HG03378 (cell line): ENCODE results near the gene NPHS1.
"Not testable (repeated sequence)": the region's sequence is repeated elsewhere in the genome, so short reads cannot be mapped to it uniquely, and the experiment has no call there.

Experiments
- ATAC-seq: cut with Tn5 transposase; IDR thresholded peaks from one replicate; pipeline ENCODE4 v1.9.1; 2021; ENCODE audit warnings: mild to moderate bottlenecking, moderate library complexity; ENCODE audit not compliant: unreplicated experiment

Gene NPHS1

GRCh38 chr19:35848919-35849505 is 3.3 kb downstream of the NPHS1 start:
- ATAC-seq: no peak

- ATAC-seq: no peak
Observed at GRCh38 chr19:35848486-35848885, 3.8 kb downstream of the NPHS1 start.

DNA sequence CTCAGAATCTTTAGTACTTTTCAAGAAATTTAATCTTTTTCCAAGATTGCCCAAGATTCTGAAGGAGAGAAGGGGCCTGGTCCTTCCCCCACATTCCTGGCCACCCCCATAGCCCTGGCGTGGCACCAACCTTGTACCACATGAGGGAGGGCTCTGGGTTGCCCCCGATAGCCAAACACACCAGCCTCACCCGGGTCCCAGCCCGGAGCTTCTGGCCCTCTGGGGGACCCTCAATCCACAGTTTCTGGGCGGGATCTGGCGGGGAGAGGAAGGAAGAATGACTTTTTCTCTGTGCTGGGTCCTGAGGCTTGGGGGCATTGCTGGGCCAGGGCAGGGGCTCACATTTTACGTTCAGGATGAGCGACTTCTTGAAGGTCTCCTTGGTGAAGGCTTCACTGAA is 4.4 kb downstream of the NPHS1 start:
- ATAC-seq: no peak

GRCh38 chr19:35846038-35846668 is 6.2 kb downstream of the NPHS1 start:
- no peak for ATAC-seq

GRCh38 chr19:35845215-35846037 is 6.9 kb downstream of the NPHS1 start:
- ATAC-seq: no peak

DNA sequence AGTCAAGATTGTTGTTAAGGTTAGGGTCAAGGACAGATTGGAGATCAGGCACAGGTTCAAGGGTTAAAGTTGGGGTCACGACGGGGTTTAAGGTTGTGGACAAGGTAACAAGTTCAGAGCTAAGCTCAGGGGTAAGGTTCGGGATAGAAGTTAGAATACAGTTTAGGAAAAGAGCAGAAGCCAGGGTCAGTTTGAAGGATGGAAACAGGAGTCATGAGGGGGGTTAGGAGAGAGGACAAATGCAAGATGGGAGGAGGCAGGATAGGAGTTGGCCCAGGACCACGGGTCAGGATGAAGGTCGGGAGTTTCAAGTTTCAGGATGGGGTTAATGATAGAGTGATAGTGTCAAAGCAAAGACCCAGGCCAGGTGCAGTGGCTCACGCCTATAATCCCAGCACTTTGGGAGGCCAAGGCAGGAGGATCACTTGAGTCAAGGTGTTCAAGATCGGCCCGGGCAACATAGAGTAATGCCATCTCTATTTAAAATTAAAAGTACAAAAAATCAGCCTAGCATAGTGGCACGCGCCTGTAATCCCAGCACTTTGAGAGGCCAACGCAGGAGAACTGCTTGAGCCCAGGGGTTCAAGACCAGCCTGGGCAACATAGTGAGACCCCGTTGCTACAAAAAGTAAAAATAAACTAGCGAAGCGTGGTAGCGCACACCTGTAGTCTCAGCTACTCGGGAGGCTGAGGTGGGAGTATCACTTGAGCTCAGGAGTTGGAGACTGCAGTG is 7.7 kb downstream of the NPHS1 start:
- no peak for ATAC-seq

GRCh38 chr19:35843676-35844481 is 8.4 kb downstream of the NPHS1 start:
- no peak for ATAC-seq

GRCh38 chr19:35842666-35843272 is 9.5 kb downstream of the NPHS1 start:
- ATAC-seq: no peak

DNA sequence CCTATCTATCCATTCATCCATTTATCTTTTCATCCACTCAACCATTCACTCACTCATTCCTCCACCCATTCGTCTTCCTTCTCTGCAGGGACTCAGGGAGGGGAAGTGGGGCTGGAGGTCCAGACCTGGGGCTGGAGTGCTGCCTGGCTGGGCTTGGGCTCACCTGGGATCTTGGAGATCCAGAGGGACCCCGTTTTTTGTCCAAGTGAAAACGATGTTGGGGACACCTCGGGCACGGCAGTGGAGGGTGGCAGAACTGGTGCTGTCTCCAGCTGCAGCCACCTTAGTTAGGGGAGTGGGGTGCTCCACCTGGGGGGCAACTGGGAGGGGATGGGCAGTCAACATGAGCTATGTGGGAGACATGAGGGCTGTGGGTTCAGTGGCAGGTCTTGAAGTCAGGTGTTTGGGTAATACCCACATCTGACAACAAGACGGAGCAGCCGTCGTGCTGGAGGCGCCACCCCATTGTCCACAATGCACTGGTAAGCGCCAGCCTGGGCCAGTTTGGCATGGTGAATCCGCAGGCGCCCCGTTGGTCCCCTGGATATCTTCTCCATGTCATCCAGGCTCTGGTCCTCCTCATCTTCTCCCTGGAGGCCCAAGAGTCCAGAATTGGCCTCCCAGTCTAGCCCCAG is 10.2 kb downstream of the NPHS1 start:
- no peak for ATAC-seq

DNA sequence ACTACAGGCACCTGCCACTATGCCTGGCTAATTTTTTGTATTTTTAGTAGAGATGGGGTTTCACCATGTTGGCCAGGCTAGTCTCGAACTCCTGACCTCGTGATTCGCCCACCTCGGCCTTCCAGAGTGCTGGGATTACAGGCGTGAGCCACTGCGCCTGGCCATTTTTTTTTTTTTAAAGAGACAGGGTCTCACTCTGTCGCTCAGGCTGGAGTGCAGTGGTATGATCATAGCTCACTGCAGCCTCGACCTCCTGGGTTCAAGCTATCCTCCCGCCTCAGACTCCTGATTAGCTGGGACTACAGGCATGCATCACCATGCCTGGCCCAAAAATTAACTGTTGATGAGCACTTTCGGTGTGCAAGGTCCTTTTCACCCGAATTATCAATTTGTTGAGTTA is 16.2 kb downstream of the NPHS1 start:
- not testable (repeated sequence) for ATAC-seq

- ATAC-seq: no peak
Observed at GRCh38 chr19:35833972-35834371, 18.3 kb downstream of the NPHS1 start.

GRCh38 chr19:35832054-35832453 is 20.2 kb downstream of the NPHS1 start:
- no peak for ATAC-seq

DNA sequence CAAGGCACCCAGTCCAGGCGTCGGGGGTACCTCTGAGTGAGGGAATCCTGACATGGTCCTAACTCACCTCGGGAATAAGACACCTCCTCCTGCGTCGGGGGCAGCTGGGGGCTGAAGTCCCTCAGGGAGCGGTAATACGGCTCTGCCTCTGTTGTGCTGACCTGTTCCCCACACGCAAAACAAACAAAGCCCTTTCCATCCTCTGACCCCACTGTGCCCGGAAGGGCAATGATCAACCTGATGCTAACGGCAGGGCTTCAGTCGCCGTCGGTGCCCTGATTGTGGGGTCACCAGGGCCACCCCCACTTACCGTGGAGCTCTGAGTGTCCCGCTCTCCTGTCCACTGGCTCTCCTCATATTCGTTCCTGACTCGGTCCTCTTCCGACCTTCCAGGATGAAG is 21.3 kb downstream of the NPHS1 start:
- no peak for ATAC-seq

- ATAC-seq: no peak
Observed at GRCh38 chr19:35828692-35829301, 23.5 kb downstream of the NPHS1 start.

DNA sequence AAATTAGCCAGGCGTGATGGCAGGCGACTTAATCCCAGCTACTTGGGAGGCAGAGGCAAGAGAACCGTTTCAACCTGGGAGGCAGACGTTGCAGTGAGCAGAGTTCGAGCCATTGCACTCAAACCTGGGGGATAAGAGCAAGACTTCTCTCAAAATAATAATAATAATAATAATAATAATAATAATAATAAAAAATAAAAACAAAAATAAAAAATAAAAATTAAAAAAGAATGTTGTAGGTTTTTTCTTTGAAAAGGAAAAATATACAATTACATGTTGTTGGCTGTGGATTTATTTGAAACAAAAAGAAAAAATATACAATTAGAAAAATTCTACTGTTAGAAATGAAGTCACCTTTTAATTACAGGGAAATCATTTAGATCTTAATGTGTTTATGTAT is 28.2 kb downstream of the NPHS1 start:
- no peak for ATAC-seq

DNA sequence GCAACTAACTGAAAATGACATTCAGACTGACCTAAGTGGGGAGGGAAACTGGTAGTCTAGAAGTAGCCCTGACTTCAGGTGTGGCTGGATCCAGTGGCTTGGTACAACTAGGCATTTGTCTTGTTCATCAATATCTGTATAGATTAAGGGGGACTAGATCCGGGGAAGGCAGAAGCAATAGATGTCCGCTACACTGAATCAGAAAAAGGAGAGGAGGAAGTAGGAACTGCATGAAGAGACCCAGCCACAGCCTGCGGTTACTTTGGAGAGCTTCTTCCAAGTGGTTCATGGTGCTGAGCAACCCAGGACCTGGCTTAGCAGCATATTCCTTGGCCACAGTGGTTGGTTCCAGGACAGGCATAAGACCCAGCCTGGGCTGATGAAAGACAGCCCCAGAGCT is 29.7 kb downstream of the NPHS1 start:
- no peak for ATAC-seq

DNA sequence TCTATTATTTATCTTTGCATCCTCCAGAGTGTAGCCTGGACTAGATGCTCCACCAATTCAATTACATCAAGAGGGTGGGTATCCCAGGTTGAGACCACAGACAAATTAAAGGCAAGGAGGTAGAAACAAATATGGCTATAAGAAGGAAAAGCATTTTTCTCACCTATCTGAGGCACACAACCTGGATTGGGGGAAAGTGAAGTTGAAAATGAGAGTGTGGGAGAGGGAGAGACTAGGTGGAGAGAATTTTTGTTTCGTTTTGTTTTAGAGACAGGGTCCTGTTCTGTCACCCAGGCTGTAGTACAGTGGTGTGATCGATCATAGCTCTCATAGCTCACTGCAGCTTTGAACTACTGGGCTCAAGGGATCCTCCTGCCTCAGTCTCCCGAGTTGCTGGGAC is 33.9 kb downstream of the NPHS1 start:
- no peak for ATAC-seq

- no peak for ATAC-seq
Observed at GRCh38 chr19:35816846-35817245, 35.5 kb downstream of the NPHS1 start.

DNA sequence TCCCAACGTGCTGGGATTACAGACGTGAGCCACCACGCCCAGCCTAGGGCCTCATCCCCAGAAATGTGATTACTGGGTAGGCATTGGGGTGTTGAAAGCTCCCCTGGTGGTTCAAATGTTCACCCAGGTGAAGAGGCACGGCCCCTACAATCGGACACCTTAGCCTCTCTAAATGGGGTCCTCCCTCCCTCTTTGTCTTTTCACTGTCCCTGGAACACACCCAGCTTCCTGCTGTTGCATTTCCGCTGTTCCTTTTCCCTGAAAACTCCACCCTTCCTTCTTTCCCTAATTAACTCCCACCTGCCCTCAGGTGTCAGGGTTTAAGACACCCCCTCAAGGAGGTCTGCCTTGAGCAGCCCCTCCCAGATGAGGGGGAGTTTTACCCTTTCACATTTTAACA is 36.0 kb downstream of the NPHS1 start:
- no peak for ATAC-seq
